ENCODE results near the gene OR8J1.
"Not testable (repeated sequence)": the region's sequence is repeated elsewhere in the genome, so short reads cannot be mapped to it uniquely, and the experiment has no call there.

OR8J1 gene

GRCh38 chr11:56345739-56346138, 8.4 kb upstream of the OR8J1 start, which contains the start of gene OR8K1:
OR8K1 (plus strand) TSS chr11:56346039; CDS start chr11:56346039, 0 bp downstream.
- no peak for TF ChIP-seq CTCF (IDR thresholded peaks at IDR 0.05; ENCODE audit: insufficient read depth, low read depth, low read length, missing control alignments)
- DNase-seq (ENCODE audit: low read depth) = no peak
- no peak within 1 kb of the TSS for H3K4me3 ChIP-seq (ENCODE audit: low read depth, low read length)

- DNase-seq (ENCODE audit: low read depth) = no peak
- no peak within 1 kb of the TSS for H3K4me3 ChIP-seq (ENCODE audit: low read depth, low read length)
- TF ChIP-seq CTCF (IDR thresholded peaks at IDR 0.05; ENCODE audit: insufficient read depth, low read depth, low read length, missing control alignments) = no peak
These were observed 21.2 kb downstream of the OR8J1 start, which contains the start of gene OR8U1 for GRCh38 chr11:56375324-56375723. OR8U1 (plus strand) TSS chr11:56375624; CDS start chr11:56375624, 0 bp downstream.

GRCh38 chr11:56380120-56380519, 26.0 kb downstream of the OR8J1 start:
- no peak for TF ChIP-seq CTCF (IDR thresholded peaks at IDR 0.05; ENCODE audit: insufficient read depth, low read depth, low read length, missing control alignments)
- H3K4me3 ChIP-seq (ENCODE audit: low read depth, low read length) = no peak overlapping the region
- no peak for DNase-seq (ENCODE audit: low read depth)

GRCh38 chr11:56394381-56394780, 40.3 kb downstream of the OR8J1 start:
- H3K4me3 ChIP-seq (ENCODE audit: low read depth, low read length) = no peak overlapping the region
- DNase-seq (ENCODE audit: low read depth) = no peak
- no peak for TF ChIP-seq CTCF (IDR thresholded peaks at IDR 0.05; ENCODE audit: insufficient read depth, low read depth, low read length, missing control alignments)

GRCh38 chr11:56396047-56396446, 42.0 kb downstream of the OR8J1 start:
- TF ChIP-seq CTCF (IDR thresholded peaks at IDR 0.05; ENCODE audit: insufficient read depth, low read depth, low read length, missing control alignments) = no peak
- no peak overlapping the region for H3K4me3 ChIP-seq (ENCODE audit: low read depth, low read length)
- no peak for DNase-seq (ENCODE audit: low read depth)

GRCh38 chr11:56401858-56402461, 47.9 kb downstream of the OR8J1 start:
- H3K4me3 ChIP-seq (ENCODE audit: low read depth, low read length) = not testable (repeated sequence)

GRCh38 chr11:56404393-56404792, 50.3 kb downstream of the OR8J1 start:
- no peak for TF ChIP-seq CTCF (IDR thresholded peaks at IDR 0.05; ENCODE audit: insufficient read depth, low read depth, low read length, missing control alignments)
- DNase-seq (ENCODE audit: low read depth) = no peak
- H3K4me3 ChIP-seq (ENCODE audit: low read depth, low read length) = no peak overlapping the region

More at GRCh38 chr11:56401858-56402461, 47.9 kb downstream of the OR8J1 start:
- DNase-seq (ENCODE audit: low read depth) = not testable (repeated sequence)
